SK-N-MC (cell line): Measurements from ENCODE around the gene PYCR2.

ENCODE experiments used
- DNase-seq: peaks from one replicate; pipeline ENCODE4 v3.0.0-alpha.2; 2011; ENCODE audit warnings: low read depth, low spot score
- H3K27ac ChIP-seq: fragments of 200-600 bp; sonication (generic); 2 replicates; pipeline ENCODE4 v1.5.1; 2016; ENCODE audit warnings: mixed run types
- H3K36me3 ChIP-seq: fragments of 200-600 bp; sonication (generic); 2 replicates; pipeline ENCODE4 v1.6.1; 2017; ENCODE audit warnings: antibody characterized with exemption, low read length, mixed read lengths; ENCODE audit not compliant: insufficient read depth
- H3K4me3 ChIP-seq: fragments of 200-600 bp; sonication (generic); 2 replicates; pipeline ENCODE4 v1.5.1; 2016
- H3K9ac ChIP-seq: fragments of 200-600 bp; sonication (generic); 2 replicates; pipeline ENCODE4 v1.8.0; 2017; ENCODE audit warnings: mixed run types, mixed read lengths; ENCODE audit not compliant: insufficient read length
- H3K9me3 ChIP-seq: fragments of 200-600 bp; sonication (generic); 2 replicates; pipeline ENCODE4 v1.6.1; 2017; ENCODE audit warnings: low read depth, mild to moderate bottlenecking, antibody characterized with exemption, low read length, moderate library complexity, mixed read lengths
- EZH2 ChIP-seq: fragments of 200-600 bp; sonication (generic); IDR thresholded peaks from one replicate; pipeline ENCODE4 v1.6.1; 2017; ENCODE audit warnings: antibody characterized with exemption
- FOXP2 ChIP-seq: optimal IDR thresholded peaks from 2 replicates; pipeline ENCODE3; 2011; ENCODE audit warnings: mild to moderate bottlenecking, moderate library complexity; ENCODE audit not compliant: insufficient read depth; ENCODE audit errors: extremely low read length, control extremely low read depth
- POLR2AphosphoS5 ChIP-seq: IDR thresholded peaks from 2 replicates; pipeline ENCODE4 v1.6.1; 2012; ENCODE audit warnings: mild to moderate bottlenecking, low read depth, low read length, borderline replicate concordance

PYCR2 gene

GRCh38 chr1:225946082-225946620 lies 22.1 kb upstream of the PYCR2 start:
- Histone ChIP-seq H3K36me3 (no peaks in the 10 kb centered on the region), H3K9ac (no peak overlapping the region), H3K27ac (no peak overlapping the region), H3K9me3 (no peaks in the 10 kb centered on the region), H3K4me3 (no peak overlapping the region)
- TF ChIP-seq FOXP2, result no peak
- TF ChIP-seq POLR2AphosphoS5, result no peak
- TF ChIP-seq EZH2, result no peak
- no peak for DNase-seq

GRCh38 chr1:225945564-225945963 lies 21.5 kb upstream of the PYCR2 start:
- Histone ChIP-seq H3K9ac (no peak overlapping the region), H3K36me3 (no peaks in the 10 kb centered on the region), H3K4me3 (no peak overlapping the region), H3K27ac (no peak overlapping the region), H3K9me3 (no peaks in the 10 kb centered on the region)
- TF ChIP-seq EZH2, result no peak
- TF ChIP-seq FOXP2, result no peak
- TF ChIP-seq POLR2AphosphoS5, result no peak
- no peak for DNase-seq

- Histone ChIP-seq H3K9ac (no peak overlapping the region), H3K9me3 (no peaks in the 10 kb centered on the region), H3K36me3 (no peaks in the 10 kb centered on the region), H3K4me3 (no peak overlapping the region), H3K27ac (no peak overlapping the region)
- TF ChIP-seq FOXP2 (no peak), EZH2 (no peak), POLR2AphosphoS5 (no peak)
- DNase-seq, result no peak
Measured at GRCh38 chr1:225944951-225945350, 20.9 kb upstream of the PYCR2 start.

GRCh38 chr1:225944387-225944786 lies 20.3 kb upstream of the PYCR2 start:
- H3K9me3 ChIP-seq, result no peaks in the 10 kb centered on the region
- no peak overlapping the region for H3K4me3 ChIP-seq
- no peaks in the 10 kb centered on the region for H3K36me3 ChIP-seq
- TF ChIP-seq EZH2 (no peak), POLR2AphosphoS5 (no peak)
- no peak for DNase-seq
- no peak overlapping the region for H3K9ac ChIP-seq
- no peak overlapping the region for H3K27ac ChIP-seq

GRCh38 chr1:225943582-225943981 lies 19.5 kb upstream of the PYCR2 start:
- H3K27ac ChIP-seq, result no peak overlapping the region
- no peaks in the 10 kb centered on the region for H3K36me3 ChIP-seq
- H3K9ac ChIP-seq, result no peak overlapping the region
- no peak overlapping the region for H3K4me3 ChIP-seq
- DNase-seq, result no peak
- TF ChIP-seq POLR2AphosphoS5 (no peak), FOXP2 (no peak)
- no peaks in the 10 kb centered on the region for H3K9me3 ChIP-seq

- no peak for DNase-seq
- TF ChIP-seq FOXP2, result no peak
- TF ChIP-seq EZH2, result no peak
- TF ChIP-seq POLR2AphosphoS5, result no peak
Measured at GRCh38 chr1:225942574-225942973, 18.5 kb upstream of the PYCR2 start.

GRCh38 chr1:225941942-225942222 lies 17.8 kb upstream of the PYCR2 start:
- H3K9me3 ChIP-seq, result no peaks in the 10 kb centered on the region
- no peak overlapping the region for H3K4me3 ChIP-seq
- no peak overlapping the region for H3K9ac ChIP-seq
- DNase-seq, result no peak
- no peak overlapping the region for H3K27ac ChIP-seq
- no peaks in the 10 kb centered on the region for H3K36me3 ChIP-seq
- TF ChIP-seq EZH2 (no peak), FOXP2 (no peak), POLR2AphosphoS5 (no peak)

More at GRCh38 chr1:225942574-225942973, 18.5 kb upstream of the PYCR2 start:
- no peak overlapping the region for H3K4me3 ChIP-seq
- no peaks in the 10 kb centered on the region for H3K9me3 ChIP-seq
- H3K36me3 ChIP-seq, result no peaks in the 10 kb centered on the region
- H3K9ac ChIP-seq, result no peak overlapping the region
- H3K27ac ChIP-seq, result no peak overlapping the region

- Histone ChIP-seq H3K36me3 (no peaks in the 10 kb centered on the region), H3K4me3 (no peak within 1 kb of the TSS), H3K9me3 (no peaks in the 10 kb centered on the region), H3K27ac (no peak within 1 kb of the TSS), H3K9ac (no peak within 1 kb of the TSS)
- no peak for DNase-seq
- TF ChIP-seq EZH2 (no peak), FOXP2 (no peak), POLR2AphosphoS5 (no peak)
Measured at GRCh38 chr1:225941187-225941941, 17.3 kb upstream of the PYCR2 start, which contains the start of gene LEFTY2. Gene LEFTY2, minus strand, starts transcription at chr1:225941220. Its CDS starts 80 bp downstream, at chr1:225941140.
